WTC11 (cell line): ENCODE data around the gene RAB11FIP3. TPM values are rescaled to one million over a fixed set of nuclear protein-coding genes. Genes with fewer than 3 reads are reported as not detected.
A peak's percentile ranks its signal among the peaks of the same experiment; 100 is the strongest.

Experiments used
- ATAC-seq: fragments of 200-7000 bp; cut with Tn5 transposase; 2 replicates; pipeline ENCODE4 v1.10.0; 2021; ENCODE audit warnings: mild to moderate bottlenecking, moderate library complexity
- CTCF ChIA-PET: fragments of 300-600 bp; sonication (Branson Sonifier 250); formaldehyde crosslinking; loops from one replicate; lab custom pipeline; 2021; ENCODE audit warnings: antibody characterized with exemption; lab: Charles Lee
- POLR2A ChIA-PET: fragments of 350-600 bp; sonication (Branson Sonifier 250); formaldehyde crosslinking; loops from one replicate; lab custom pipeline; 2021; ENCODE audit warnings: antibody characterized with exemption; lab: Charles Lee
- DNase-seq: peaks from one replicate; pipeline ENCODE4 v3.0.0; 2021; ENCODE audit warnings: low spot score
- H3K27ac Mint-ChIP-seq: 2 replicates; pipeline ENCODE4 v1.8.0; 2021; ENCODE audit warnings: mixed read lengths
- H3K27me3 Mint-ChIP-seq: 2 replicates; pipeline ENCODE4 v1.8.0; 2021; ENCODE audit warnings: low read depth, mild to moderate bottlenecking, moderate library complexity, mixed read lengths
- H3K36me3 Mint-ChIP-seq: 2 replicates; pipeline ENCODE4 v1.8.0; 2021; ENCODE audit warnings: mixed read lengths
- H3K4me1 Mint-ChIP-seq: 2 replicates; pipeline ENCODE4 v1.8.0; 2022; ENCODE audit warnings: mixed read lengths
- H3K4me3 Mint-ChIP-seq: 2 replicates; pipeline ENCODE4 v1.8.0; 2021; ENCODE audit warnings: mild to moderate bottlenecking, moderate library complexity, mixed read lengths
- H3K9me3 Mint-ChIP-seq: 2 replicates; pipeline ENCODE4 v1.8.0; 2021; ENCODE audit warnings: mixed read lengths
- ARID4B ChIP-seq: sonication (generic); formaldehyde crosslinking; IDR thresholded peaks from 2 replicates; pipeline ENCODE4 v1.8.0; 2023; ENCODE audit warnings: missing genetic modification reagents, mild to moderate bottlenecking, borderline replicate concordance
- ATF3 ChIP-seq: sonication (generic); formaldehyde crosslinking; conservative IDR thresholded peaks from 2 replicates; pipeline ENCODE4 v1.8.1; 2022; ENCODE audit warnings: mild to moderate bottlenecking, missing genetic modification reagents
- ATF6 ChIP-seq: sonication (generic); formaldehyde crosslinking; IDR thresholded peaks from 2 replicates; pipeline ENCODE4 v1.8.1; 2023; ENCODE audit warnings: mild to moderate bottlenecking, missing genetic modification reagents
- CDX4 ChIP-seq: fragments of 250-450 bp; sonication (Bioruptor Pico); IDR thresholded peaks from 2 replicates; pipeline ENCODE4 v1.9.0; 2021; ENCODE audit warnings: moderate library complexity, mild to moderate bottlenecking, inconsistent platforms, borderline replicate concordance
- CREB1 ChIP-seq: sonication (generic); formaldehyde crosslinking; IDR thresholded peaks from 2 replicates; pipeline ENCODE4 v1.8.0; 2023; ENCODE audit warnings: mild to moderate bottlenecking, missing genetic modification reagents
- E2F1 ChIP-seq: sonication (generic); formaldehyde crosslinking; IDR thresholded peaks from 2 replicates; pipeline ENCODE4 v1.8.0; 2022; ENCODE audit warnings: mild to moderate bottlenecking, missing genetic modification reagents
- EMX1 ChIP-seq: fragments of 250-450 bp; sonication (Bioruptor Pico); IDR thresholded peaks from 2 replicates; pipeline ENCODE4 v1.8.0; 2021; ENCODE audit warnings: mild to moderate bottlenecking
- FOXP4 ChIP-seq: sonication (generic); formaldehyde crosslinking; IDR thresholded peaks from 2 replicates; pipeline ENCODE4 v1.8.0; 2022; ENCODE audit warnings: mild to moderate bottlenecking, missing genetic modification reagents
- GABPB1 ChIP-seq: sonication (generic); formaldehyde crosslinking; IDR thresholded peaks from 2 replicates; pipeline ENCODE4 v1.8.1; 2023; ENCODE audit warnings: mild to moderate bottlenecking, missing genetic modification reagents
- GTF2I ChIP-seq: fragments of 250-450 bp; sonication (Bioruptor Pico); conservative IDR thresholded peaks from 2 replicates; pipeline ENCODE4 v1.4.0; 2021; ENCODE audit warnings: mild to moderate bottlenecking
- HMGA2 ChIP-seq: fragments of 250-450 bp; sonication (Bioruptor Pico); IDR thresholded peaks from 2 replicates; pipeline ENCODE4 v1.4.0; 2021; ENCODE audit warnings: mild to moderate bottlenecking, moderate library complexity
- IRF1 ChIP-seq: sonication (generic); formaldehyde crosslinking; IDR thresholded peaks from 2 replicates; pipeline ENCODE4 v1.8.0; 2023; ENCODE audit warnings: missing genetic modification reagents
- MLX ChIP-seq: sonication (generic); formaldehyde crosslinking; IDR thresholded peaks from 2 replicates; pipeline ENCODE4 v1.8.1; 2023; ENCODE audit warnings: mild to moderate bottlenecking, missing genetic modification reagents, moderate library complexity
- MXD4 ChIP-seq: fragments of 250-450 bp; sonication (Bioruptor Pico); IDR thresholded peaks from 2 replicates; pipeline ENCODE4 v1.8.0; 2021; ENCODE audit warnings: mild to moderate bottlenecking, moderate library complexity, borderline replicate concordance
- NR3C1 ChIP-seq: sonication (generic); formaldehyde crosslinking; conservative IDR thresholded peaks from 2 replicates; pipeline ENCODE4 v1.8.1; 2023; ENCODE audit warnings: low read depth, mild to moderate bottlenecking, missing genetic modification reagents
- TCF7 ChIP-seq: sonication (generic); formaldehyde crosslinking; IDR thresholded peaks from 2 replicates; pipeline ENCODE4 v1.8.0; 2022; ENCODE audit warnings: mild to moderate bottlenecking, low read depth, missing genetic modification reagents, moderate library complexity
- total RNA-seq: library from RNA; stranded (reverse); gene quantifications from 3 replicates; pipeline ENCODE4 v1.2.3, GENCODE V29; 2021

Gene RAB11FIP3
- total RNA-seq, 1 experiment from 2014 or later, result 38.6 TPM

GRCh38 chr16:381789-382717 is 43.4 kb upstream of the RAB11FIP3 start, which contains the start of gene PGAP6 (continued):
- TF ChIP-seq ARID4B (CRISPR knock-in tag), result no peak

GRCh38 chr16:383326-384051 is 42.0 kb upstream of the RAB11FIP3 start:
- peak overlapping the region; percentile 98 for H3K27ac Mint-ChIP-seq
- DNase-seq (peak; percentile 89), ATAC-seq (peak; percentile 54)
- peaks cover 49% of the 10 kb centered on the region for H3K4me1 Mint-ChIP-seq
- peak overlapping the region; percentile 79 for H3K4me3 Mint-ChIP-seq
- POLR2A ChIA-PET, result interaction anchor here (0.6 to 1.6 kb wide), 6 partner anchors 13 to 149 kb away, joined by 3 to 4 read pairs (median 3); partner anchors contain the start of genes DECR2, FAM234A and MRPL28
- CTCF ChIA-PET, result interaction anchor here (0.7 to 2.7 kb wide), 16 partner anchors 9 to 300 kb away, joined by 3 to 17 read pairs (median 4); partner anchors contain the start of genes AXIN1 and DECR2
- peaks cover 5% of the 10 kb centered on the region; the same call in 1 of the 2 replicates for H3K36me3 Mint-ChIP-seq
- H3K27me3 Mint-ChIP-seq, result no peaks in the 10 kb centered on the region
- H3K9me3 Mint-ChIP-seq, result no peaks in the 10 kb centered on the region
- no peak for TF ChIP-seq E2F1 (CRISPR knock-in tag)
- TF ChIP-seq GABPB1 (CRISPR knock-in tag), result no peak
- no peak for TF ChIP-seq TCF7 (CRISPR knock-in tag)
- no peak for TF ChIP-seq HMGA2
- no peak for TF ChIP-seq GTF2I
- no peak for TF ChIP-seq IRF1
- no peak for TF ChIP-seq MXD4
- TF ChIP-seq EMX1 (CRISPR knock-in tag), result no peak
- TF ChIP-seq ATF3 (CRISPR knock-in tag), result no peak
- no peak for TF ChIP-seq CDX4
- TF ChIP-seq NR3C1, result no peak
- TF ChIP-seq CREB1 (CRISPR knock-in tag), result no peak
- no peak for TF ChIP-seq MLX (CRISPR knock-in tag)
- no peak for TF ChIP-seq ATF6 (CRISPR knock-in tag)
- TF ChIP-seq FOXP4 (CRISPR knock-in tag), result peak; percentile 78; the same call in 1 of the 2 replicates
